ENCODE data around the gene MMEL1.

DNA sequence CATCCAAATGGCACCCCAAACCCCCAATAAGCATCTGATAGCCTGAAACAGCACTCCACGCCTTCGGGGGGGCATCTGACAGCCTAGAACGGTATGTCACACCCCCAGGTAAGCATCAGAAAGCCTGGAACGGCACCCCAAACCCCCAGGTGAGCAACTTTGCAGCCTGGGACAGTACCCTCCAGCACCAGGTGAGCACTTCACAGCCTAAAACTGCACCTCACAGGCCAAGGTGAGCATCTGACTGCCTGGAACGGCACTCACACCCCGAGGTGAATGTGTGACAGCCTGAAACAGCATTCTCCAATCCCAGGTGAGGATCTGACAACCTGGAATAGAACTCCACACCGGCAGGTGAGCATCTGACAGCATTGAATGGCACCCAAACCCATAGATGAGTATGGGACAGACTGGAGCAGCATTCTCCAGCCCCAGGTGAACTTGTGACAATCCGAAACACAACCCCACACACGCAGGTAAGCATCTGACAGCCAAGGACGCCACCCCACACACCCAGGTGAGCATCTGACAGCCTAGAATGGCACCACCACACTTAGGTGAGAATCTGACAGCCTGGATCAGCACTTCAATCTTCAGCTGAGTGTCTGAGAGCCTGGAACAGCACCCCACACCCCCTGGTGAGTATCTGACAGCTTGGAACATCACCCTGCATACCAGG, 18.3 kb upstream of the MMEL1 start:
- TF ChIP-seq, protein P1, sequence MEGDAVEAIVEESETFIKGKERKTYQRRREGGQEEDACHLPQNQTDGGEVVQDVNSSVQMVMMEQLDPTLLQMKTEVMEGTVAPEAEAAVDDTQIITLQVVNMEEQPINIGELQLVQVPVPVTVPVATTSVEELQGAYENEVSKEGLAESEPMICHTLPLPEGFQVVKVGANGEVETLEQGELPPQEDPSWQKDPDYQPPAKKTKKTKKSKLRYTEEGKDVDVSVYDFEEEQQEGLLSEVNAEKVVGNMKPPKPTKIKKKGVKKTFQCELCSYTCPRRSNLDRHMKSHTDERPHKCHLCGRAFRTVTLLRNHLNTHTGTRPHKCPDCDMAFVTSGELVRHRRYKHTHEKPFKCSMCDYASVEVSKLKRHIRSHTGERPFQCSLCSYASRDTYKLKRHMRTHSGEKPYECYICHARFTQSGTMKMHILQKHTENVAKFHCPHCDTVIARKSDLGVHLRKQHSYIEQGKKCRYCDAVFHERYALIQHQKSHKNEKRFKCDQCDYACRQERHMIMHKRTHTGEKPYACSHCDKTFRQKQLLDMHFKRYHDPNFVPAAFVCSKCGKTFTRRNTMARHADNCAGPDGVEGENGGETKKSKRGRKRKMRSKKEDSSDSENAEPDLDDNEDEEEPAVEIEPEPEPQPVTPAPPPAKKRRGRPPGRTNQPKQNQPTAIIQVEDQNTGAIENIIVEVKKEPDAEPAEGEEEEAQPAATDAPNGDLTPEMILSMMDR (IDR thresholded peaks at IDR 0.05): no peak
- TF ChIP-seq POLR2A (IDR thresholded peaks at IDR 0.05) (no peak), POLR2AphosphoS5 (IDR thresholded peaks at IDR 0.05) (no peak), EP300 (IDR thresholded peaks at IDR 0.05) (no peak)
